CD4-positive, alpha-beta T cell treated with Interleukin-12 subunit alpha and Interleukin-12 subunit beta, for 1 hour (primary cell): ENCODE data around the gene ACER2.

Experiments
- DNase-seq: peaks from one replicate; pipeline ENCODE4 v3.0.0-alpha.2; 2020

Gene ACER2

GRCh38 chr9:19456996-19457692 is 48.3 kb downstream of the ACER2 start:
- peak; percentile 74 for DNase-seq

- DNase-seq = no peak
Measured at GRCh38 chr9:19457693-19458009, 48.8 kb downstream of the ACER2 start.

GRCh38 chr9:19460243-19460642 is 51.4 kb downstream of the ACER2 start:
- no peak for DNase-seq

GRCh38 chr9:19461135-19461534 is 52.3 kb downstream of the ACER2 start:
- DNase-seq = no peak

- DNase-seq = no peak
Measured at GRCh38 chr9:19464061-19464763, 55.4 kb downstream of the ACER2 start.

GRCh38 chr9:19464764-19465585 is 56.2 kb downstream of the ACER2 start:
- DNase-seq = peak; percentile 76

GRCh38 chr9:19465586-19466279 is 56.9 kb downstream of the ACER2 start:
- no peak for DNase-seq

- DNase-seq = no peak
Measured at GRCh38 chr9:19466280-19466639, 57.5 kb downstream of the ACER2 start.

- DNase-seq = no peak
Measured at GRCh38 chr9:19469271-19469670, 60.5 kb downstream of the ACER2 start.

- no peak for DNase-seq
Measured at GRCh38 chr9:19470567-19470966, 61.8 kb downstream of the ACER2 start.

- no peak for DNase-seq
Measured at GRCh38 chr9:19470981-19471650, 62.3 kb downstream of the ACER2 start.

GRCh38 chr9:19471737-19472648 is 63.2 kb downstream of the ACER2 start:
- peak; percentile 34 for DNase-seq

GRCh38 chr9:19473605-19474004 is 64.8 kb downstream of the ACER2 start:
- no peak for DNase-seq

- no peak for DNase-seq
Measured at GRCh38 chr9:19479874-19480273, 71.1 kb downstream of the ACER2 start.

- no peak for DNase-seq
Measured at GRCh38 chr9:19480345-19480744, 71.5 kb downstream of the ACER2 start.

- DNase-seq = no peak
Measured at GRCh38 chr9:19481121-19481870, 72.5 kb downstream of the ACER2 start.

GRCh38 chr9:19481971-19482404 is 73.2 kb downstream of the ACER2 start:
- no peak for DNase-seq

- DNase-seq = no peak
Measured at GRCh38 chr9:19484699-19485098, 75.9 kb downstream of the ACER2 start.

- no peak for DNase-seq
Measured at GRCh38 chr9:19485193-19485592, 76.4 kb downstream of the ACER2 start.

- no peak for DNase-seq
Measured at GRCh38 chr9:19486803-19487202, 78.0 kb downstream of the ACER2 start.

- DNase-seq = no peak
Measured at GRCh38 chr9:19488721-19489120, 79.9 kb downstream of the ACER2 start.
